Measurements from ENCODE around the gene LRP8.
A peak's percentile ranks its signal among the peaks of the same experiment; 100 is the strongest.
"Not testable (repeated sequence)": the region's sequence is repeated elsewhere in the genome, so short reads cannot be mapped to it uniquely, and the experiment has no call there.

LRP8 gene

DNA sequence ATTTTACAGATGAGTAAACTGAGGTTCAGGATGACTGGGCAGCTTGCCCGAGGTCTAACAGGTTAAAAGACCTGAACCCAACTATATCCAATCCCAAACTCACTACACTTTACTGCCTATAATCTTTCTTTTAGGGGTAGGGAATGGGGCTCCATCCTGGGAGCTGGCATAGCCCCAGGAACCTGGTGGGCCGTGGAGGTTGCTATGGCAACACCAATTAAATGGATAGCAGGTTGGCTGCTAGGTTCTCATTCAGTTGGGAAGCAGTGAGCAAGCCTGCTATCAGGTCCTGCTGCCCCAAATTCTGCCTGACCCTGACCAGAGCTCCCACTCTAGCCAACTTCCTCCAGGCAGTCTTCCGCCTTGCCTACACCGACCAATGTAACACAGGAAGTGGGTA is 40.9 kb downstream of the LRP8 start:
- FAIRE-seq (no peak), DNase-seq (ENCODE audit: insufficient read length, low spot score) (no peak)

DNA sequence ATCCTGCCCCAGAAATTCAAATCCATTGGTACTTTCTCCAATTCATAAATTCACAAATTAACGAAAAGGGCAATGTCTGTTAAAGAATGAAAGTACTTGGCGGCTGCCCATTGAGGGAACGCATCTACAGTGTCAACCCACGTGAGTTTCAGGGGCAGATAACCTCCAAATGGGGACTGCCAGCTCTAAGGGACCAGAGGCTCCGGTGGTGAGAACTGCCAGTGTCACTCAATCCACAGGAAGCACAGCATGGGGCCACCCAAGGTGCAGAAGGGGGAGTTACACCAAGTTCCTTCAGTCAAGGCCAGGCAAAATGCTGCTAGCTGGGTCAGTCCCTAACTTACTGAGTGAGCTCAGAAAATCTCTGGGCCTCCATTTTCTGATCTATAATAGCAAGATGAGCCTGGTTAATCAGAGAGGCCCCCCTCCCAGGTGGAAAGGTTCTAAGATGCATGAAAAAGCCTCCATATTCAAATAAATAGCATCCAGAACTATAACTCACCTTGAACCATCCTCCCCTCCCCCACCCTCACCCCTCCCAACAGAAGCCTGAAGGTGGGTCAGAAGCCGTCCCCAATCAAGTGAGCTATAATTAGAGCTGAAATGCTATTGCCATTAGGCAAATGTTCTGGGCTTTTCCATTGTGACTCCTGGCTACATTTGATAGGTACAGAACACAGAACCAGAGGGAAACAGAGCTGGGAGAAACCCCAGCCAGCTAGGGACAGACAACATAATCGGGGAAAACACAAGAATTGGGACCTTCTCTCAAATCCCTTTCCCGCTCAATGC is 41.7 kb downstream of the LRP8 start:
- no peak for FAIRE-seq
- DNase-seq (ENCODE audit: insufficient read length, low spot score) = no peak

GRCh38 chr1:53285546-53285945 is 42.3 kb downstream of the LRP8 start:
- no peak for DNase-seq (ENCODE audit: insufficient read length, low spot score)
- FAIRE-seq = no peak

DNA sequence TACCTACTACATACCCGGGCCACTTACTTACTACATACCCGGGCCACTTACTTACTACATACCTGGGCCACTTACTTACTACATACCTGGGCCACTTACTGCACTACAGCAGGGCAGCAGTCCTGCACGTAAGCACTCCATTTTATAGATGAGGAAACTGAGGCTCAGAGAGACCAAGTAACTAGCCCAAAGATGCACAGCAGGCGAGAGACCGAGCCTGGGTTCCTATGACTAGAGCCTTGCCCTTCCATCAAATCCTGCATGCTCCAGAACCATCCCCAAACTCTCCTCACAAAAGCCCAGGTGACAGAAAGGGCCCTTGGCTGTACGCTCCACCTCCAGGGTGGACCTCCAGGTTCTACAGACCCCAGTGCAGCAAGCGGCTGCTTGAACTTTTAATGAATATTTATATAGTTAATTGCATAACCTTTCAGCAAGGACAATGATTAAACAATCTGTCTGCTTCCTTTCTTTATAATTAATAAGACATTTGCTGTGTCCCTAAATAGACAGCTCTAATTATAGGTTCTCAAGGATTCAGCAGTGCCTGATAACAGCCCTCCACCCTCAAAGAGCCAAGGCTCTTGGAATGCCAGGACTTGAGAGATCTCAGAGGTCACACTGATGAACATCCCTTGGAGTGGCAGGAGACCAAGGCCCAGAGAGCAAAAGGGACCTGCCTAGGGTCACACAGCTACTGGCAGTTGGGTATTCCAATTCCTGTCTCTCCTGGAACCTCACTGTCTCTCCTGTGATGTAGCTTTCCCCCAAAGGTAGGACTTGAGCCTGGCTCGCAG is 43.4 kb downstream of the LRP8 start:
- FAIRE-seq (no peak), DNase-seq (ENCODE audit: insufficient read length, low spot score) (no peak)

DNA sequence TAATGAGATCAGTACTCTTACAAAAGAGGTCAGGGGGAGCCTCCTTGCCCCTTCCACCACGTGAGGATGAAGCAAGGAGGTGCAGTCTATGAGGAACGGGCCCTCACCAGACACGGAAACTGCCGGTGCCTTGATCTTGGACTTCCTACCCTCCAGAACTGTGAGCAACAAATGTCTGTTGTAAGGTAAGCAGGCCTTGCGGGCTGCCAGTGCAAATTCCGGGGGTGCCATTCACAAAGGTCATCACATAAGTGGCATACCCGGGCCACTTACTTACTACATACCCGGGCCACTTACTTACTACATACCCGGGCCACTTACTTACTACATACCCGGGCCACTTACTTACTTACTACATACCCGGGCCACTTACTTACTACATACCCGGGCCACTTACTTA is 44.7 kb downstream of the LRP8 start:
- FAIRE-seq = not testable (repeated sequence)

DNA sequence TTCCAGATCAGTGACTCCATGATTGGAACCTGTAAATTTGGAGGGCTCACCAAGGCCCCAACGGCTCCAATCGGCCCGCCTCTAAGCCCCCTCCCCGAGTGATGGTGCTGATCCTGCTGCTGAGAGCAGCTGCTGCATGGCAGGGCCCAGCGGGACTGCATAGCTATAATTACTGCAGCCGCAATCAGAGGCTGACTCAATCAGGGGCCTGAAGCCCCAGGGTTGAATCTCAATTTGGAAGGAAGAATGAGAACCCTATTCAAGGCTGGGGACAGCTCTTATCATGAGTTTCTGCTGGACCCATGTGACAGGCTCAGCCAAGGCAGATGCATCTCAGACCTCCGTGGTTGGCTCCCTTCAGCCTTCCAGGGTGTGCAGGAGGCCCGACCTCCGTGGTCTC is 46.7 kb downstream of the LRP8 start:
- no peak for DNase-seq (ENCODE audit: insufficient read length, low spot score)
- no peak for FAIRE-seq

More for the DNA sequence above, 44.7 kb downstream of the LRP8 start:
- not testable (repeated sequence) for DNase-seq (ENCODE audit: insufficient read length, low spot score)

DNA sequence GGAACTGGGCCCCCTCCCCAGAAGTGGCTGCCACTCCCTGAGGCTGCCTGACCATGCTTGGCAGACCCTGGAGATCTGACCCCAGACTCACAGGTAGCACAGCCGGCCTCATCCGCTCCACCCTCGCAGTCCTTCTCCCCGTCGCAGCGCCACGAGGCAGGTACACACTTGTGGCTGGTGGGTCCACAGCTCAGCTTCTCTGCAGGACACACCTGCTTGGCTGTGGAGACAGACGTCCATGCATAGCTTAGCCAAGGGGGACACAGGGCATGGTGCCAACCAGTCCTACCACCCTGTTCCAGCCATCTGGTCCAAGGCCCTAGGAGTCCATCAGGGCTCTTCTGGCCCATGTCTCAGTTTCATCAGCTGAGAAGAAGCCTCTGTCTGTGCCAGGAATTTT is 47.4 kb downstream of the LRP8 start:
- DNase-seq (ENCODE audit: insufficient read length, low spot score) = no peak
- no peak for FAIRE-seq

DNA sequence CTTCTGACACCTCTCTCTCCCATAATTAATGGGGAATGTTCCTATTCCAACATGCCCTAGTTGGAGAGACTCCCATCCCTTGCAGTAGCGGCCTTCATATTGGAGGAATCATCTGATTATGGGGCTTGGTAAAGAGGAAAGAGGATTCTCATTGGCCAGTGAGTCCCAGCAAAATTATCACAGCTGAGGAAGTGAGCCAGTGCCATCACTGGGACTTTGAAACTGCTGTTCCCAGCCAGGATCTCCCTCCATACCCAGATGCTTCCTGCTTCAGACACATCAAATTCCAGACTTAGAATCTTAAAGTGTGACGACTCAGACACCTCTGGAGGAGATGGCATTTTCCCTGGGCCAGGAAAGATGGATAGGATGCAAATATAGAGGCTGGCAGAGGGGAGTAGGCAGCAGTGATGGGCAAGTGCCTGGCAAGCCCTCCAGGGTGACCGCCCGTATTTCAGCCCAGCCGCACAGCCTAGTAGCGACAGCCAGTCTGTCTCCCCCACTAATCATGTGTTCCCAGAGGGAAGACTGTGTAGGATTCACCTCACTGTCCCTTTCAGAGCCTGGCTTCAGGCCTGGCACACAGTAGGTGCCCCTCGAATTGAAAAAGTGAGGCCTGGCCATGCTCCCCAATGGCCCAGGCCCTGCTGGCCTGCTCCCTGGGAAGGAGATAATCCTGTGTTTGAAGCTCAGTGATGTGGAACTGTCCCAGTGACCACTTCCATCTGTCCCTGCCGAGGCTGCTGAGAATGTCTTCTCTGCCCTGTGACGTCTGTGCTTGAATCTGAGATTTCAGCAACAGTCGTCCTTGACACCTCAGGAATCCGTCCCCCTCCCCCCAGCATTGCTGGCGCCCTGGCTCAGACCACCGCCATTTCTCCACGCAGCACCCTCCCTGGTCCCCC is 48.3 kb downstream of the LRP8 start:
- no peak for FAIRE-seq

GRCh38 chr1:53278298-53278725 is 49.6 kb downstream of the LRP8 start:
- peak; percentile 70 for FAIRE-seq

More for the DNA sequence above, 48.3 kb downstream of the LRP8 start:
- DNase-seq (ENCODE audit: insufficient read length, low spot score) = no peak

DNA sequence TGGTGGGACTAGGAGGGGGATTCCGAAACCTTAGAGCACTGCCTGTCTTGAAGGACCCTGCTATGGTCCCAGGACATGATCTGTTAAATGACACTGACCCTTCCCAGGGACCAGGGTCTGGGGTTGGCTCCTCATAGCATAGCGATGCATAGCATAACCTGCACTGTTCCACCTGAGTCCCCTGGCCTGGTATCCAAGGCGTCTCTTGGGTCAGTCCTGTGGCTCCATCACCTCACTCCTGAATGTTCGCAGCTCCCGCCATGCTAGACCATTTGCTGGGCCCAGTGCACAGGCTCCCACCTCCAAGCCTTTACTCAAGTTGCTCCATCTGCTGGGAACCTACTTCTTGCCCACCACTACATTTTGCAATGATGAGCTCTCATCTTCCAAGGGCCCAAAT is 50.5 kb downstream of the LRP8 start:
- FAIRE-seq = no peak
- no peak for DNase-seq (ENCODE audit: insufficient read length, low spot score)

More at GRCh38 chr1:53278298-53278725, 49.6 kb downstream of the LRP8 start:
- peak; percentile 93 for DNase-seq (ENCODE audit: insufficient read length, low spot score)

- FAIRE-seq (no peak), DNase-seq (ENCODE audit: insufficient read length, low spot score) (no peak)
These were observed 51.0 kb downstream of the LRP8 start for GRCh38 chr1:53276902-53277281.

DNA sequence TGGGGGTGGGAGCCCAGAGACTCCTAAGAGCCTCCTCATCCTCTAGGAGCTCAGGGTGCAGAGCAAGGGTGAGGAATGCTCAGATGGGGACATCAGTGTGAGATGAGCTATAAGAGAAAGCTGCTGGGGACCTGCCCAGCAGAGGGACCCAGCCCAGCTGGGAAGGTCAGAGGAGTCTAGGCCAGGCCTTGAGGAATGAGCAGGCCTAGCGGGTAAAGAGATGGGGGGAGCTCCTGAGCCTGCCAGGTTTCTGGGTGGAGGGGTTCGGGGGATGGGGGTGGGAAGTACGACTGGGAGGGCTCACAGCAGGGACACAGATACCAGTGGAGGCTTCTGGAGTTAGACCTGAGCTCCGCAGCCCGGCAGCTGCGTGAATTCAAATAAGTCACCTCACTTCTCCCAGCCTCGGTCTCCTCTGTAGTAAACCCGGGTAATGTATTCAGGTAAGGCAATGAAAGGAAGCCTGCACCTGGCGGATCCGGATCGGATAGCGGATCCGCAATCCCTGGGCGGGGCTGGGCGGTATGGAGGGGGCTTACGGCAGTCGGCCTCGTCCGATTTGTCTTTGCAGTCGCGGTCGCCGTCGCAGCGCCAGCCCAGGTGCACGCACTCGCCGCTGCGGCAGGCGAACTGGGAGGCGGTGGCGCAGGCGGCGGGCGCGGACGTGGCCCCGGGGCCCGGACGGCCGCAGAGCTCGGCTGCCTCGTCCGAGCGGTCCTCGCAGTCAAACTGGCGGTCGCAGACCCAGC is 51.5 kb downstream of the LRP8 start:
- FAIRE-seq = no peak

DNA sequence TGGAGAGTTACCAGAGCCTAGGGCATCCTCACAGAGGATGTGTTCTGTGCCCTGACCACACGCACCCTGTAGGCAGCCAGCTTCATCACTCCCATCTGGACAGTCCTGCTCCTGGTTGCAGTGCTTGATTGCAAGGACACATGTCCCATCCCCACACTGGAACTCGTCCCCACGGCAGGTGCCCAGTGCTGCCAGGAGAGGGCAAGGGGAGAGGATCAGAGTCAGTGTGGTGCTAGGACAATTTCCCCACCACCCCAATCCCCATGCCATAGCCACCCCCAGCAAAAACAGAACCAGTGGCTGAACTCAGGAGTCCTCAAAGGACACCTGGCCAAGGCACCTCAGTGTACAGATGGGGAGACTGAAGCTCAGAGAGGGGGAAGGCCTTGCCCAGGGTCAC is 52.3 kb downstream of the LRP8 start:
- FAIRE-seq (no peak), DNase-seq (ENCODE audit: insufficient read length, low spot score) (no peak)

More for the DNA sequence above, 51.5 kb downstream of the LRP8 start:
- no peak for DNase-seq (ENCODE audit: insufficient read length, low spot score)

GRCh38 chr1:53274541-53275185 is 53.2 kb downstream of the LRP8 start:
- FAIRE-seq = no peak
- DNase-seq (ENCODE audit: insufficient read length, low spot score) = no peak

- no peak for DNase-seq (ENCODE audit: insufficient read length, low spot score)
- no peak for FAIRE-seq
These were observed 53.8 kb downstream of the LRP8 start for GRCh38 chr1:53274026-53274425.

DNA sequence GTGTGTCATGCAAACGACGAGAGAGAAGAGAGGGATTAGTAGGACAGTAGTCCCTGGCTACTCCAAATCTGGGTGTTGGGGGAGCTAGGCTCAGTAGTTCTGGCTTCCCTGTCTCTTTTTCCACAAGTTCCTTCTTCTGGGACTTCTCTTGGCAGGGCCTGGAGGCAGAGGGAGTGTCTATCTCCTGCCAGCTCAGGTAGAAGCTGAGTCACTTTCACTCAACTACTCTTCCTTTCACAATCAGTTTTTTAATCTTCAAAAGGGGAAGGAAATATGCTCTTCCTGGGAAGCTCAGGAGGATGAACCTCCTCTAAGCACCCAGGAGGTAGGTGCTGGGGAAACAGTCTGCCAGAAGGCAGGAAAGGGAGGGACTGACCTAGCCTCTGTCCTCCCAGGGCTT is 54.3 kb downstream of the LRP8 start:
- no peak for DNase-seq (ENCODE audit: insufficient read length, low spot score)
- FAIRE-seq = no peak

DNA sequence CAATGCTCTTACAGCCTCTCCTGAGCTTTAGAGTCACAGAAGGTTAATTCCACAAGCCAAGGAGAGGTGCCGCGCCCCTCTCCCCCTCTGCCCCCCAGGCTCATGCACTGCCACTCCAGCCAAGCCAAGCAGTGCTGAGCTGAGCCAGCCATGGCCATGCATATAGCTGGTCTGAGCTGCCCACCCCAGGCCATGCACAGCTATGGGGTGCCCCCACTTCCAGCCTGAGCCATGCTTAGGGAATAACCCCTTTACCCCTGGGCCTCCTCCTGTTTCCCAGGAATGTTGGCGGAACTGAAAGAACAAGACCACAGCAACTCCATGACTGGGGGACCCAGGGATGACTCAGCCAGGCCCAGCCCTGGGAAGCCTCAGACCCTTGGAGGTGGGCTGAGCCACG is 55.5 kb downstream of the LRP8 start:
- no peak for FAIRE-seq
- no peak for DNase-seq (ENCODE audit: insufficient read length, low spot score)

DNA sequence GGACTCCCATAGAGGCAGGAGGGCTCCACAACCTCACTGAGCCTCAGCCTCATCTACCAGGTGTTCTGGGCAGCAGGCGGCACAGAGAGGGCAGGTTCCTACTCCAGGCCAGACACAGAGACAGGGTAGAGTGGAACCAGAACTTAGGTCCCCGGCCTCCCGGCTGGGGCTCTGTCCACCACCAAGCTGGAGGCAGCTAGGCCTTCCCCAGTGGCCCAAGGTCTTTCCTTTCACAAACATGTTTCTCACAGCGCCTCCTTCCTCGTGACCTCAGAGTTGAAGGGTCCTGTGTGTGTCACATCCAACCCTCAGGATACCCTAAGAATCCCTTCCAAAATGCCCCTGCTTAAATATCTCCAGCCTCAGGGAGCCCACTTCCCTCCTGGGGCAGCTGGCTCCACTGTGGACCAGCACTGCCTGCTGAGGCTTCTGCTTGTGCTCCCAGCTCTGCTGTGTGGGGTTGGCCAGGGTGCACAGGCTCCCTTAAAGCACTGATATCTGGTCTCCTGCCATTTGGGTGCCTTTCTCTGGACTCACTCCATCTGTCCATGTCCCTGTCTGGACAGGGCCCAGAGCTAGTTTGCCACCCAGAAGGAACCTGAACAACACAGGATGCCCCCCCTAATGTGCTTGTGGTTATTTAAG is 56.3 kb downstream of the LRP8 start:
- FAIRE-seq (no peak), DNase-seq (ENCODE audit: insufficient read length, low spot score) (no peak)

- no peak for DNase-seq (ENCODE audit: insufficient read length, low spot score)
- FAIRE-seq = no peak
These were observed 57.0 kb downstream of the LRP8 start for GRCh38 chr1:53270873-53271272.
